GM23338 (cell line): Measurements from ENCODE around the gene PDIA6.

Source experiments
- CTCF ChIP-seq, 2 experiments: fragments of 200-600 bp in 1 of 2; sonication (generic) in 1 of 2; conservative IDR thresholded peaks; 2 replicates each; pipeline versions ENCODE4 v1.5.1 to v1.6.1; 2016 to 2017; ENCODE audit warnings: antibody characterized with exemption in 2 of 2, low read depth in 2 of 2, mild to moderate bottlenecking in 2 of 2, moderate library complexity in 1 of 2
- EZH2phosphoT487 ChIP-seq: fragments of 200-600 bp; sonication (generic); IDR thresholded peaks from one replicate; pipeline ENCODE4 v1.8.1; 2018; ENCODE audit warnings: antibody characterized with exemption; ENCODE audit not compliant: unreplicated experiment

GRCh38 chr2:10838734-10839133, 26.1 kb upstream of the PDIA6 start:
- no peak for TF ChIP-seq EZH2phosphoT487
- TF ChIP-seq CTCF (conservative IDR thresholded peaks at IDR 0.05; ENCODE audit: low read depth in 2 of 2), result no peak
